Sigmoid colon (tissue), 7 donors: ENCODE data around the gene DPP6. TPM values are rescaled to one million over a fixed set of nuclear protein-coding genes. Genes with fewer than 3 reads are reported as not detected.

Experiments used
- DNase-seq: peaks from one replicate; pipeline ENCODE4 v3.0.0-alpha.2; 2019
- H3K27ac ChIP-seq, 4 donors: fragments of 200-600 bp; sonication (generic); one replicate each; pipeline ENCODE4 v1.5.1; 2016 to 2019; ENCODE audit warnings: mild to moderate bottlenecking in 1 of 4
- H3K27me3 ChIP-seq, 3 donors: fragments of 200-600 bp; sonication (generic); one replicate each; pipeline ENCODE4 v1.5.1; 2019; ENCODE audit warnings: mild to moderate bottlenecking in 1 of 3
- H3K36me3 ChIP-seq, 4 donors: fragments of 200-600 bp; sonication (generic); one replicate each; pipeline ENCODE4 v1.5.1; 2016 to 2019
- H3K4me1 ChIP-seq, 4 donors: fragments of 200-600 bp; sonication (generic); one replicate each; pipeline ENCODE4 v1.5.1; 2017 to 2019
- H3K4me3 ChIP-seq, 4 donors: fragments of 200-600 bp; sonication (generic); one replicate each; pipeline ENCODE4 v1.5.1; 2017 to 2019; ENCODE audit warnings: mild to moderate bottlenecking in 2 of 4, moderate library complexity in 1 of 4
- H3K9me3 ChIP-seq, 4 donors: fragments of 200-600 bp in 3 of 4; sonication (generic) in 3 of 4; one replicate each; pipeline versions ENCODE4 v1.5.1 to v1.6.1; 2013 to 2019
- CTCF ChIP-seq, 4 experiments: fragments of 450-650 bp in 3 of 4; fragments of 200-600 bp in 1 of 4; IDR thresholded peaks; one replicate each; pipeline ENCODE4 v1.5.1; 2016 to 2019; ENCODE audit warnings: antibody characterized with exemption in 4 of 4, mild to moderate bottlenecking in 3 of 4, moderate library complexity in 2 of 4
- EP300 ChIP-seq, 4 donors: sonication (generic); formaldehyde crosslinking; IDR thresholded peaks; one replicate each; pipeline ENCODE4 v1.6.1; 2017; ENCODE audit warnings: antibody characterized with exemption in 4 of 4
- POLR2A ChIP-seq, 2 donors: fragments of 450-650 bp; IDR thresholded peaks; one replicate each; pipeline ENCODE4 v1.6.1; 2016; ENCODE audit warnings: antibody characterized with exemption in 2 of 2, mild to moderate bottlenecking in 2 of 2, moderate library complexity in 2 of 2
- POLR2AphosphoS5 ChIP-seq, 4 donors: sonication (generic); formaldehyde crosslinking; IDR thresholded peaks; one replicate each; pipeline ENCODE4 v1.6.1; 2017; ENCODE audit warnings: antibody characterized with exemption in 4 of 4
- WGBS, 2 donors: extraction: QIAGEN DNeasy Blood & Tissue Kit; methylation state at CpG; one replicate each; pipeline ENCODE4 v1.1.7; 2013; 5-methylcytosine and 5-hydroxymethylcytosine counted together
- intact Hi-C: fragments of 100-400 bp; cut with DNase I; formaldehyde crosslinking; loops from one replicate; pipeline ENCODE4 v1.15.1; 2023
- polyA plus RNA-seq, 3 donors: library from polyadenylated mRNA; stranded (reverse); fragments of 200-250 nt; gene quantifications; one replicate each; pipeline ENCODE4 v1.2.3, GENCODE V29; 2013
- total RNA-seq, 4 donors: library from RNA; depleted of rRNA; stranded (reverse); fragments of >200 nt; gene quantifications; one replicate each; pipeline ENCODE4 v1.1.0, GENCODE V29; 2016
- donor health status: healthy with polysubstance abuse.
- donor health status: Bipolar disorder and iron deficiency.
- donor health status: healthy.

Gene DPP6
- total and polyA plus RNA-seq, 7 donors = 1.2 to 53.2 (median 41.0) TPM; not detected in 1

- Histone ChIP-seq H3K27me3 (no peaks in the 10 kb centered on the region), H3K27ac (no peak overlapping the region), H3K9me3 (no peaks in the 10 kb centered on the region), H3K36me3 (no peaks in the 10 kb centered on the region), H3K4me1 (no peaks in the 10 kb centered on the region), H3K4me3 (no peak overlapping the region)
- no peak for DNase-seq
- no peak for TF ChIP-seq CTCF (IDR thresholded peaks at IDR 0.05)
- no peak for TF ChIP-seq EP300 (IDR thresholded peaks at IDR 0.05)
- TF ChIP-seq POLR2AphosphoS5 (IDR thresholded peaks at IDR 0.05) = no peak
- no peak for TF ChIP-seq POLR2A (IDR thresholded peaks at IDR 0.05)
- intact Hi-C loops = no loop called here
- WGBS, 2 donors = 76 to 89% methylated on average over 3 of the region's 3 CpGs
Observed at GRCh38 chr7:154736389-154736788, 684.2 kb downstream of the DPP6 start.

- intact Hi-C loops = no loop called here
- Histone ChIP-seq H3K36me3 (no peaks in the 10 kb centered on the region), H3K27ac (no peak overlapping the region), H3K4me1 (no peaks in the 10 kb centered on the region), H3K9me3 (no peaks in the 10 kb centered on the region), H3K4me3 (no peak overlapping the region), H3K27me3 (no peaks in the 10 kb centered on the region)
- TF ChIP-seq EP300 (IDR thresholded peaks at IDR 0.05) (no peak), POLR2AphosphoS5 (IDR thresholded peaks at IDR 0.05) (no peak), CTCF (IDR thresholded peaks at IDR 0.05) (no peak), POLR2A (IDR thresholded peaks at IDR 0.05) (no peak)
- WGBS, 2 donors = 78 to 84% methylated on average over 5 of the region's 5 CpGs
- DNase-seq = no peak
Observed at GRCh38 chr7:154738216-154738615, 686.0 kb downstream of the DPP6 start.

GRCh38 chr7:154741131-154741530 is 688.9 kb downstream of the DPP6 start:
- Histone ChIP-seq H3K36me3 (no peaks in the 10 kb centered on the region), H3K4me3 (no peak overlapping the region), H3K27me3 (no peaks in the 10 kb centered on the region), H3K27ac (no peak overlapping the region), H3K4me1 (peaks cover 0 to 4% (median 2%) of the 10 kb centered on the region in 4 donors), H3K9me3 (no peaks in the 10 kb centered on the region)
- TF ChIP-seq EP300 (IDR thresholded peaks at IDR 0.05) = no peak
- TF ChIP-seq POLR2A (IDR thresholded peaks at IDR 0.05) = no peak
- TF ChIP-seq POLR2AphosphoS5 (IDR thresholded peaks at IDR 0.05) = no peak
- TF ChIP-seq CTCF (IDR thresholded peaks at IDR 0.05) = no peak
- intact Hi-C loops = no loop called here
- 86 to 91% methylated on average over 6 of the region's 6 CpGs for WGBS, 2 donors
- DNase-seq = no peak

GRCh38 chr7:154743206-154743605 is 691.0 kb downstream of the DPP6 start:
- no peak overlapping the region for H3K27ac ChIP-seq
- H3K27me3 ChIP-seq = no peaks in the 10 kb centered on the region
- TF ChIP-seq POLR2AphosphoS5 (IDR thresholded peaks at IDR 0.05) (no peak), CTCF (IDR thresholded peaks at IDR 0.05) (no peak), POLR2A (IDR thresholded peaks at IDR 0.05) (no peak), EP300 (IDR thresholded peaks at IDR 0.05) (no peak)
- peaks cover 0 to 13% (median 7%) of the 10 kb centered on the region in 4 donors for H3K4me1 ChIP-seq
- no peaks in the 10 kb centered on the region for H3K9me3 ChIP-seq
- no peak overlapping the region for H3K4me3 ChIP-seq
- no peaks in the 10 kb centered on the region for H3K36me3 ChIP-seq
- WGBS, 2 donors = 82 to 90% methylated on average over 5 of the region's 5 CpGs
- no peak for DNase-seq
- intact Hi-C loops = no loop called here

GRCh38 chr7:154744256-154744860 is 692.2 kb downstream of the DPP6 start:
- Histone ChIP-seq H3K9me3 (no peaks in the 10 kb centered on the region), H3K27me3 (no peaks in the 10 kb centered on the region), H3K4me1 (peaks cover 0 to 13% (median 7%) of the 10 kb centered on the region in 4 donors), H3K4me3 (no peak overlapping the region), H3K36me3 (no peaks in the 10 kb centered on the region), H3K27ac (no peak overlapping the region)
- intact Hi-C loops = no loop called here
- 27 to 31% methylated on average over 15 of the region's 15 CpGs for WGBS, 2 donors
- no peak for DNase-seq
- TF ChIP-seq EP300 (IDR thresholded peaks at IDR 0.05) = no peak
- no peak for TF ChIP-seq POLR2A (IDR thresholded peaks at IDR 0.05)
- peak in 3 of 4 experiments; percentile 49 to 65 (median 58) for TF ChIP-seq CTCF (IDR thresholded peaks at IDR 0.05)
- TF ChIP-seq POLR2AphosphoS5 (IDR thresholded peaks at IDR 0.05) = no peak
